ENCODE results near the gene SUPT3H. TPM values are rescaled to one million over a fixed set of nuclear protein-coding genes. Genes with fewer than 3 reads are reported as not detected.
"Not testable (repeated sequence)": the region's sequence is repeated elsewhere in the genome, so short reads cannot be mapped to it uniquely, and the experiment has no call there.

The SUPT3H gene
- total RNA-seq, 1 donor from 2014 or later: 4.9 TPM

- TF ChIP-seq CTCF (IDR thresholded peaks at IDR 0.05): no peak
- ATAC-seq (peak; percentile 45), DNase-seq (no peak)
- Histone ChIP-seq H3K27me3 (no peaks in the 10 kb centered on the region), H3K4me1 (no peaks in the 10 kb centered on the region), H3K27ac (no peak overlapping the region), H3K36me3 (no peaks in the 10 kb centered on the region), H3K4me3 (no peak overlapping the region), H3K9me3 (no peaks in the 10 kb centered on the region)
- intact Hi-C loops (cut with DNase I): no loop called here
These were observed 77.0 kb downstream of the SUPT3H start for GRCh38 chr6:45300736-45301135.

- H3K9me3 ChIP-seq: no peaks in the 10 kb centered on the region
- H3K4me1 ChIP-seq: no peaks in the 10 kb centered on the region
- no peak overlapping the region for H3K4me3 ChIP-seq
- H3K27ac ChIP-seq: no peak overlapping the region
- DNase-seq (no peak), ATAC-seq (no peak)
- no peaks in the 10 kb centered on the region for H3K27me3 ChIP-seq
- intact Hi-C loops (cut with DNase I): no loop called here
- TF ChIP-seq CTCF (IDR thresholded peaks at IDR 0.05): no peak
- no peaks in the 10 kb centered on the region for H3K36me3 ChIP-seq
These were observed 78.6 kb downstream of the SUPT3H start for GRCh38 chr6:45299096-45299581.

- intact Hi-C loops (cut with DNase I): no loop called here
- H3K4me1 ChIP-seq: no peaks in the 10 kb centered on the region
- no peaks in the 10 kb centered on the region for H3K27me3 ChIP-seq
- H3K9me3 ChIP-seq: no peaks in the 10 kb centered on the region
- DNase-seq (no peak), ATAC-seq (no peak)
- no peak overlapping the region for H3K4me3 ChIP-seq
- TF ChIP-seq CTCF (IDR thresholded peaks at IDR 0.05): no peak
- no peaks in the 10 kb centered on the region for H3K36me3 ChIP-seq
- no peak overlapping the region for H3K27ac ChIP-seq
These were observed 80.4 kb downstream of the SUPT3H start for GRCh38 chr6:45297320-45297719.

DNA sequence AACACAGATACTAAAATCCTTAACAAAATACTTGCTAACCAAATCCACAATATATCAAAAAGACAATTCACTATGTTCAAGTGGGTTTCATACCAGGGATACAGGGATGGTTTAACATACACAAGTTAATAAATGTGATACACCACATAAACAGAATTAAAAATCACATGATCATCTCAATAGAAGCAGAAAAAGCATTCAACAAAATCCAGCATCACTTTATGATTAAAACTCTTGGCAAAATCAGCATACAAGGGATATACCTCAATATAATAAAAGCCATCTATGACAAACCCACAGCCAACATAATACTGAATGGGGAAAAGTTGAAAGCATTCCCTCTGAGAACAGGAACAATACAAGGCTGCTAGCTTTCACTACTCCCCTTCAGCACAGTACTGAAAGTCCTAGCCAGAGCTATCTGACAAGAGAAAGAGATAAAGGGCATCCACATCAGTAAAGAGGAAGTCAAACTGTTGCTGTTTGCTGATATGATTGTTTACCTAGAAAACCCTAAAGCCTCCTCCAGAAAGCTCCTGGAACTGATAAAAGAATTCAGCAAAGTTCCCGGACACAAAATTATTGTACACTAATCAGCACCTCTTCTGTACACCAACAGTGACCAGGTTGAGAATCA, 83.6 kb downstream of the SUPT3H start:
- H3K27ac ChIP-seq; H3K27me3 ChIP-seq; H3K4me3 ChIP-seq; intact Hi-C loops (cut with DNase I); DNase-seq; ATAC-seq; H3K4me1 ChIP-seq; H3K36me3 ChIP-seq; H3K9me3 ChIP-seq: not testable (repeated sequence)

GRCh38 chr6:45293306-45293705, 84.4 kb downstream of the SUPT3H start:
- Histone ChIP-seq H3K27ac (no peak overlapping the region), H3K4me1 (no peaks in the 10 kb centered on the region), H3K36me3 (no peaks in the 10 kb centered on the region), H3K9me3 (no peaks in the 10 kb centered on the region), H3K4me3 (no peak overlapping the region), H3K27me3 (no peaks in the 10 kb centered on the region)
- intact Hi-C loops (cut with DNase I): no loop called here
- DNase-seq: no peak
- no peak for ATAC-seq
- no peak for TF ChIP-seq CTCF (IDR thresholded peaks at IDR 0.05)

- no peak for ATAC-seq
- Histone ChIP-seq H3K27ac (no peak overlapping the region), H3K9me3 (no peaks in the 10 kb centered on the region), H3K4me3 (no peak overlapping the region), H3K27me3 (no peaks in the 10 kb centered on the region), H3K36me3 (no peaks in the 10 kb centered on the region), H3K4me1 (no peaks in the 10 kb centered on the region)
- no peak for TF ChIP-seq CTCF (IDR thresholded peaks at IDR 0.05)
- intact Hi-C loops (cut with DNase I): no loop called here
- DNase-seq: no peak
These were observed 87.8 kb downstream of the SUPT3H start for GRCh38 chr6:45289751-45290514.

GRCh38 chr6:45286707-45287106, 91.0 kb downstream of the SUPT3H start:
- H3K27me3 ChIP-seq; ATAC-seq; intact Hi-C loops (cut with DNase I); H3K4me1 ChIP-seq; H3K9me3 ChIP-seq; DNase-seq; H3K27ac ChIP-seq; H3K4me3 ChIP-seq; H3K36me3 ChIP-seq: not testable (repeated sequence)
